Right lobe of liver (tissue), 6 donors: ENCODE results near the gene C20orf204. TPM values are rescaled to one million over a fixed set of nuclear protein-coding genes. Genes with fewer than 3 reads are reported as not detected.
A peak's percentile ranks its signal among the peaks of the same experiment; 100 is the strongest.

Source experiments
- ATAC-seq, 4 donors: fragments of 200-7000 bp; cut with Tn5 transposase; one replicate each; pipeline ENCODE4 v1.9.1; 2020; ENCODE audit warnings: mild to moderate bottlenecking in 4 of 4, moderate library complexity in 4 of 4
- DNase-seq, 3 donors: peaks; one replicate each; pipeline ENCODE4 v3.0.0-alpha.2; 2020
- H3K27ac ChIP-seq, 3 donors: fragments of 200-600 bp; one replicate each; pipeline ENCODE4 v1.8.0; 2022
- H3K27me3 ChIP-seq, 2 donors: fragments of 200-600 bp; one replicate each; pipeline ENCODE4 v1.8.0; 2022
- H3K36me3 ChIP-seq, 4 donors: fragments of 200-600 bp; sonication (generic) in 1 of 4; one replicate each; pipeline versions ENCODE4 v1.5.1 to v1.8.0; 2017 to 2022; ENCODE audit warnings: control low read depth in 1 of 4
- H3K4me1 ChIP-seq, 4 donors: fragments of 200-600 bp; sonication (generic) in 1 of 4; one replicate each; pipeline versions ENCODE4 v1.5.1 to v1.8.0; 2017 to 2022; ENCODE audit warnings: control low read depth in 1 of 4
- H3K4me3 ChIP-seq, 3 donors: fragments of 200-600 bp; one replicate each; pipeline ENCODE4 v1.8.0; 2022
- H3K9me3 ChIP-seq, 4 donors: fragments of 200-600 bp; sonication (generic) in 1 of 4; one replicate each; pipeline versions ENCODE4 v1.5.1 to v1.8.0; 2017 to 2022; ENCODE audit warnings: control low read depth in 1 of 4
- POLR2A ChIP-seq: fragments of 450-650 bp; IDR thresholded peaks from one replicate; pipeline ENCODE4 v1.6.1; 2017; ENCODE audit warnings: antibody characterized with exemption, mild to moderate bottlenecking
- WGBS: methylation state at CpG from one replicate; pipeline ENCODE4 v1.1.6; 2018; ENCODE audit warnings: low coverage, low lambda C conversion rate; ENCODE audit not compliant: insufficient coverage; ENCODE audit errors: missing lambda C conversion rate; 5-methylcytosine and 5-hydroxymethylcytosine counted together
- intact Hi-C, 2 donors: fragments of 100-400 bp; cut with DNase I; formaldehyde crosslinking; loops; one replicate each; pipeline versions ENCODE4 v1.11.2 to v1.14.1; 2022
- total RNA-seq, 6 experiments: library from RNA; depleted of rRNA in 2 of 6; stranded (reverse); fragments of >200 nt in 2 of 6; fragmentation: NEBNext Ultra II Directional in 3 of 6; extraction: Animal tissue kit (Norgen Biotek cat#: 25700) in 3 of 6; gene quantifications; one replicate each; pipeline versions ENCODE4 v1.1.0 to v1.2.4, GENCODE V29; 2016 to 2023
- TF ChIP-seq, protein P1 (sequence below), 4 donors: fragments of 200-600 bp in 3 of 4; fragments of 450-650 bp in 1 of 4; IDR thresholded peaks; one replicate each; pipeline versions ENCODE4 v1.5.1 to v1.8.0; 2016 to 2022; ENCODE audit warnings: antibody characterized with exemption in 4 of 4, mild to moderate bottlenecking in 2 of 4
- donor health status: DM: no; HTN: yes; CAD: no.
- donor health status: DM: no; HTN: no; CAD: no.
- donor health status: DM: no; HTN: no; CAD: no.
- donor health status: DM: no; HTN: yes; CAD: no.
- donor health status: DM: no; HTN: yes; CAD: no.

Gene C20orf204
- total RNA-seq, 6 experiments from 2014 or later, result 0.29 to 1.1 (median 0.44) TPM; not detected in 1

DNA sequence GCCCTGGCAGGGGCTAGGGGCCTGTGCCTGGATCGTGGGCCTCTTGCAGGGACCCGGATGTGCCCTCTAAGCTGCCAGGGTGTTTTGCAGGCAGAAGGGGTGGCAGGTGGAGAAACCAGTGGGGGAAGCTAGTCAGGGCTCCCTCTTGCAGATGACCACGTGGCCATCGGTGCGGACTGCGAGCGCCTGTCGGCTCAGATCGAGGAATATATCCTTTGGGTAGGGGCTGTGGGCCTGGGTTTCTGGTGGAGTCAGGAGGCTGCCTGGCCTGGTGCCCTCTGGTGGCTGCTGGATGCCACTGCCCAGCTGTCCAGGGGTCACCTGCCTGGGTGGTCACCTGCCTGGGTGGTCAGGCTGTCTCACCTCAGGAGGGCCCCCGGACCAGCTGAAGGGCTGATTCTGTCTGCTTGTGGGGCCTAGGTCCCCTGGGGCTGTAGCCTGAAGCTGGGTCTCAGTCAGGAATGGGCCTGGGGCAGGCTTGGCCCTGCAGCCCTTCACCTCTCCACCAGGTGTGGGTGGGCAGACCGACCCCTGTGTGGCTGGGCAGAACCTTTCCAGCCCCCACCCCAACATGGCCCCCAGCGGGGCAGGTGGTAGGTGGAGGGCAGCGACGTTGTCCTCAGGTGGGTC lies 33.7 kb downstream of the C20orf204 start:
- H3K27me3 ChIP-seq, result no peaks in the 10 kb centered on the region
- intact Hi-C loops, result no loop called here
- H3K27ac ChIP-seq, result no peak overlapping the region
- peaks cover 0 to 27% (median 10%) of the 10 kb centered on the region in 4 donors for H3K4me1 ChIP-seq
- H3K4me3 ChIP-seq, result no peak overlapping the region
- no peaks in the 10 kb centered on the region for H3K9me3 ChIP-seq
- WGBS, result 60% methylated on average over 1 of the region's 14 CpGs
- no peak for TF ChIP-seq POLR2A
- TF ChIP-seq, protein P1, sequence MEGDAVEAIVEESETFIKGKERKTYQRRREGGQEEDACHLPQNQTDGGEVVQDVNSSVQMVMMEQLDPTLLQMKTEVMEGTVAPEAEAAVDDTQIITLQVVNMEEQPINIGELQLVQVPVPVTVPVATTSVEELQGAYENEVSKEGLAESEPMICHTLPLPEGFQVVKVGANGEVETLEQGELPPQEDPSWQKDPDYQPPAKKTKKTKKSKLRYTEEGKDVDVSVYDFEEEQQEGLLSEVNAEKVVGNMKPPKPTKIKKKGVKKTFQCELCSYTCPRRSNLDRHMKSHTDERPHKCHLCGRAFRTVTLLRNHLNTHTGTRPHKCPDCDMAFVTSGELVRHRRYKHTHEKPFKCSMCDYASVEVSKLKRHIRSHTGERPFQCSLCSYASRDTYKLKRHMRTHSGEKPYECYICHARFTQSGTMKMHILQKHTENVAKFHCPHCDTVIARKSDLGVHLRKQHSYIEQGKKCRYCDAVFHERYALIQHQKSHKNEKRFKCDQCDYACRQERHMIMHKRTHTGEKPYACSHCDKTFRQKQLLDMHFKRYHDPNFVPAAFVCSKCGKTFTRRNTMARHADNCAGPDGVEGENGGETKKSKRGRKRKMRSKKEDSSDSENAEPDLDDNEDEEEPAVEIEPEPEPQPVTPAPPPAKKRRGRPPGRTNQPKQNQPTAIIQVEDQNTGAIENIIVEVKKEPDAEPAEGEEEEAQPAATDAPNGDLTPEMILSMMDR (IDR thresholded peaks at IDR 0.05), result peak; percentile 55 to 63 (median 62)
- ATAC-seq, result peak in 1 of 4 donors; percentile 30
- peaks cover 0 to 16% (median 0%) of the 10 kb centered on the region in 4 donors for H3K36me3 ChIP-seq
- no peak for DNase-seq

DNA sequence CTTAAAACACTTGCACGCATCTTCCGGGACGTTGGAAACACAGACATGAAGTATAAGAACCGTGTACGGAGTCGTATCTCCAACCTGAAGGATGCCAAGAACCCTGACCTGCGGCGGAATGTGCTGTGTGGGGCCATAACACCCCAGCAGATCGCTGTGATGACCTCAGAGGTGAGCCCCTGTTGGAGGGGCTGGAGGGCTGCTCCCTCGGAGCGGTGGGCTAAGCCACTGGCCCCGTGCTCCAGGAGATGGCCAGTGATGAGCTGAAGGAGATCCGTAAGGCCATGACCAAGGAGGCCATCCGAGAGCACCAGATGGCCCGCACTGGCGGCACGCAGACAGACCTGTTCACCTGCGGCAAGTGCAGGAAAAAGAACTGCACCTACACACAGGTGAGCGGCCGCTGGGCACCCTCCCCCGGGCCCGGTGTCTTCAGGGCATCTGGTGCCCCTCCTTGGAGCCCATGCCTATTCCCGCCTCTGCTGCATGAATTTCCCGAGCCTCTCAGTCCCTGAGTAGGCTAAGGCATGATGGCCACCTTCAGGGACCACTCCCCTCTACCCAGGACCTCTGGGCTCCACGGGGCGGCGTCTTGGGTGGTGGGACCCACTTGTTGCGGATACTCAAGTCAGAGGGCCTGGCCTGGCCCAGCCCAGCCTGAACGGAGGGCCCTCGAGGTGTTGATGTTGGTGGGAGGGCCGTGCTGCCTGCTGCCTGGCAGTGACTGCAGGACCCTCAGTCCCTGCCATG lies 34.4 kb downstream of the C20orf204 start:
- Histone ChIP-seq H3K27me3 (no peaks in the 10 kb centered on the region), H3K9me3 (no peaks in the 10 kb centered on the region), H3K27ac (no peak overlapping the region), H3K36me3 (peaks cover 0 to 16% (median 0%) of the 10 kb centered on the region in 4 donors), H3K4me1 (peaks cover 0 to 23% (median 8%) of the 10 kb centered on the region in 4 donors), H3K4me3 (no peak overlapping the region)
- intact Hi-C loops, result no loop called here
- TF ChIP-seq, protein P1 (IDR thresholded peaks at IDR 0.05), result no peak
- no peak for TF ChIP-seq POLR2A
- WGBS, result 90% methylated on average over 6 of the region's 31 CpGs
- ATAC-seq (no peak), DNase-seq (no peak)

GRCh38 chr20:64071341-64072332 lies 35.7 kb downstream of the C20orf204 start:
- no peak for DNase-seq
- intact Hi-C loops, result no loop called here
- H3K36me3 ChIP-seq, result peaks cover 0 to 16% (median 0%) of the 10 kb centered on the region in 4 donors
- H3K9me3 ChIP-seq, result no peaks in the 10 kb centered on the region
- ATAC-seq, result no peak
- no peaks in the 10 kb centered on the region for H3K27me3 ChIP-seq
- no peak overlapping the region for H3K27ac ChIP-seq
- TF ChIP-seq, protein P1 (IDR thresholded peaks at IDR 0.05), result no peak
- no peak for TF ChIP-seq POLR2A
- 80% methylated on average over 3 of the region's 30 CpGs for WGBS
- peaks cover 0 to 11% (median 2%) of the 10 kb centered on the region in 4 donors for H3K4me1 ChIP-seq
- no peak overlapping the region for H3K4me3 ChIP-seq

GRCh38 chr20:64072498-64073063 lies 36.6 kb downstream of the C20orf204 start:
- intact Hi-C loops, result no loop called here
- H3K36me3 ChIP-seq, result peaks cover 0 to 16% (median 0%) of the 10 kb centered on the region in 4 donors
- H3K27me3 ChIP-seq, result no peaks in the 10 kb centered on the region
- ATAC-seq (no peak), DNase-seq (no peak)
- no peak overlapping the region for H3K27ac ChIP-seq
- H3K9me3 ChIP-seq, result no peaks in the 10 kb centered on the region
- H3K4me1 ChIP-seq, result peaks cover 0 to 1% (median 0%) of the 10 kb centered on the region in 4 donors
- WGBS, result 67% methylated on average over 1 of the region's 14 CpGs
- no peak for TF ChIP-seq POLR2A
- TF ChIP-seq, protein P1 (IDR thresholded peaks at IDR 0.05), result no peak
- no peak overlapping the region for H3K4me3 ChIP-seq
